ENCODE results near the gene RASA3.
"Not testable (repeated sequence)": the region's sequence is repeated elsewhere in the genome, so short reads cannot be mapped to it uniquely, and the experiment has no call there.

Gene RASA3

DNA sequence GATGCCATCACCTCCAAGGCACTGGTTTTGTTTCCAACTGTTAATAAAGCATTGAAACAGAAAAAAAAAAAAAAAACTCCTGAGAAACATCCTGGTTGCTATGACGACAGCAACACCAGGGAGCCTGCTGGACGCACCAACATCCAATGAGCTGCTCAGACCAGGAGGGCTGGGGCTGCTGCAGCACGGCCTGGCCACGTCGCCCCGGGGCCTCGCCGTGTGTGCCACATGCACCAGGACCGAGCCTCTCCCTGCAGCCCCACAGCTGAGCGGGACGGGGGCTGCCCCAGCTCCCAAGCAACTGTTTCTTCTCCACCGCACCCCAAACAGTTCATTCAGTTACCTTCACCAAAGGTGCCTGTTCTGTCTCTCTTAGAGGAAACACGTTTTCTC lies 54.5 kb downstream of the RASA3 start:
- FAIRE-seq, result no peak

DNA sequence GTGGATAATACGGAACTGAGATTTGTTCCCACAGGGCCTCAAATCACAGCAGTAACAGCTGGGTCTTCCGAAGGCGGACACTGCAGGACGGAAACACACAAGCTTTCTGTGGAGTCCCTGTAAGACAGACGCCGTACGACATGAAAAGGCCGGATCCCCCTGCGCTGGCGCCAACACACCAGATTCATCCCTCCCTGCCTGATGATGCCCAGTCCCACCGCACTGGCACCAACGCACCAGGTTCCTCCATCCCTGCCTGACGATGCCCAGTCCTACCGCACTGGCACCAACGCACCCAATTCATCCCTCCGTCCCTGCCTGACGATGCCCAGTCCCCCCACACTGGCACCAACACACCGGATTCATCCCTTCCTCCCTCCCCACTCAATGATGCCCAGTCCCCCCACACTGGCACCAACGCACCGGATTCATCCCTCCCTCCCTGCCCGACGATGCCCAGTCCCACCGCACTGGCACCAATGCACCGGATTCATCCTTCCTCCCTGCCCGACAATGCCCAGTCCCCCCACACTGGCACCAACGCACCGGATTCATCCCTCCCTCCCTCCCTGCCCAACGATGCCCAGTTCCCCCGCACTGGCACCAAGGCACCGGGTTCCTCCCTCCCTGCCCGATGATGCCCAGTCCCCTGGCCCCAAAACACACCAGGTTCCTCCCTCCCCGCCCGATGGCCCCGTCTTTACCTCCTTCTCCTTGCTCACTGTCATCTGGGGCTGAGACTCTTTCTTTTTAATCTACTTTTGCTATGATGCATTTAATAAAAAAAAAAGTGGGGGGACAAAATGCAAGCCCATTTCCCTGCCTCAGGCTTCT lies 55.1 kb downstream of the RASA3 start:
- FAIRE-seq, result no peak

DNA sequence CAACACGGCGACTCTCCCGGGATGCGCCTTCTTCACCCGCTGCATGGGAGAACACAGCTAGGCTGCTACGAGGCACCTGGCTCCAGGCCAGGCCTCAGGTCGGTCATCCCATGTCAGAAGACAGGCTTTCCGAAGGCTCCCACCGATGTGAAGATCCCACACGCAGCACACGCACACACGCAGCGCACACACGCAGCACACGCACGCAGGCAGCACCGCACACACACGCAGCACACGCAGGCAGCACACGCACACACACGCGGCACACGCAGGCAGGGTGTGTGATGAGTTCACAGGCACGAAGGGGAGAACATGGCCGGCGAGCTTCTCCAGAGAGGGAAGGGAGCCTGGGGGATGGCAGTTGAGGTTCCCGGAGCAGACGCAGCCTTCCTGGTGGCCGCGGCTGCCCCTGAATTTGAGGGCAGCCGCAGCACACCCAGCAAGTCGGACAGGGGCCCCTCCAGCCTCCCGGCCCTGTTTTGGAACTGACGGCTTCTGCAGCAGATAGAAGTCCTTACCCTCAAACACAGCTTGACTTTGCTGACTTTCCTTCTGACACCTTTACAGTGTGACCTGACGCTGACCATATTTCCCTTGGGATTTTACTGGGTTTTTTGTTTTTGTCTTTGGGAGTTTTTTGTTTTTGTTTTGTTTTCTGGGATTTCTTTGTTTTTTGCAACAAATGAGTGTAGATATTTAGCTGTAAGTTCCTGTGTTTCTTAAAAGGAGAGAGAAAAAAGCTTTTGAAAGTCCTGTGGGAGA lies 55.9 kb downstream of the RASA3 start:
- FAIRE-seq, result no peak

DNA sequence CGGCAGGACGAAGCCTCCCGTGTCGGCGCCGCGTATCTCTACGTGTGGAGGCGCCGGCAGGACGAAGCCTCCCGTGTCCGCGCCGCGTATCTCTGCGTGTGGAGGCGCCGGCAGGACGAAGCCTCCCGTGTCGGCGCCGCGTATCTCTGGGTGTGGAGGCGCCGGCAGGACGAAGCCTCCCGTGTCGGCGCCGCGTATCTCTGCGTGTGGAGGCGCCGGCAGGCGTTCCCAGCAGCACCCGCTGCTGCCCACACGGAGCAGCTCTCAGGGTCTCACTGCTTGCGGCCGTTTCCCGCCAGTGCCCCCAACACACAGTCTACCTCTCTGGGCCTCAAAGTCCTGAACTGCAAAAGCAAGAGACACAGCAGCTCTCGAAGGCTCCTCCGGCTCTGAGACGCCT lies 56.6 kb downstream of the RASA3 start:
- FAIRE-seq, result not testable (repeated sequence)

DNA sequence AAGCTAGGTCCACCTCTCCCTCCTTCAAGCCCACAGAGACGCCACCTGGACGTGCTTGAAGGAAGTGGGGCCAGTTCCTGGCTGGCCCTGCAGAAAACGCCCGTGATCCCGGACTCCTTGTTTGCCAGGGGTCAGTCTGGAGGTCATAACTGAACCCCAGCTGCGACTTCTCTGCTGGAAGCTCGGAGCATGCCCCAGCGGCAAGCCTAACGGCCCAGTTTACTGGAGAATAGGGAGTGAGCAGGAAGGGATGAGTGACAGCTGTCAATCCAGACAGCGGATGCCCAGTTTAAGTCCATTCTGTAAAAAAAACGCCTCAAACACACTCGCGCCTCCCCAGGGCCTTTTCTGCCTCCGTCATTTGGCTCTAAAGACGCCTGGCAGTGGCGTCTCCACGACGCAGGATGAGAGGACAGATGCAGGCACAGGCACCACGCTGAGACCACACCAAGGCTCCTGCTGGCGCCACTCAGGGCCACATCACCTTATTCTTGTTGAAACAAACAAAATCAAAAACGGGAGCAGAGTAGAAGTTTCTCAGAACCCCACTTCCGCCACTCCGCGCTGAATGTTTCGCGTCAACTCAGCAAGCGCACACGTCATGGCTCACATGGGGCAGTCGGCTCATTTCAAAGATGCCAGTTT lies 57.6 kb downstream of the RASA3 start:
- no peak for FAIRE-seq

DNA sequence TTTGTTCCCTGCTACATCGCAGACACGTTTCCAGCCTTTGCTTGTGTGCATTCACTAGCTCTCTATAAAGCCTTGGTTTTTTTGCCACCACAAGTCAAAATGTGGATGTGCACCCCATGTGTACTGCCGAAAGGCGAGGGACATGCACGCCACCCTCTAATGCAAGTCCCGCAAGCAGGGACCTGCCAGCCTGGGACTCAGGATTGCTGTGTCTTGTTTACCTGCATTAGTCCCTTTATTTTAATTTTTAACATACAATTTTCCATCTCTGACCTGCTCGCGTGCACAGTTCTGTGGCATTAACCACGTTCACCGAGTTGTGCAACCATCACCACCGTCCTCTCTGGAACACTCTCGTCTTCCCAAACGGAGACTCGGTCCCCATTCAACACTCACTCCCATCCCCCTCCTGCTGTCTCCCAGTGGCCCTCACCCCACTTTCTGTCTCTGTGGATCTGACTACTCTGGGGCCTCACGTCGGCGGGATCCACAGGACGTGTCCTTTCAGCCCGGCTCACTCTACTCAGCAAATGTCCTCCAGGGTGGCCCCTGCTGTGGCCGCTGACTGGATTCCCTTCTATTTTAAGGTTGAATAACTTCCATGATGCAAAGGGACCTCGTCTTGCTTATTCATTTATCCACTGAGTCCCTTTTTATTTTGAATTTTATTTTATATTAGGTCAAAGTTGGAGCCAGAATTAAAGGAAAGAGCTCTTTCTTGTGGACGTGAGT lies 58.4 kb downstream of the RASA3 start:
- no peak for FAIRE-seq

DNA sequence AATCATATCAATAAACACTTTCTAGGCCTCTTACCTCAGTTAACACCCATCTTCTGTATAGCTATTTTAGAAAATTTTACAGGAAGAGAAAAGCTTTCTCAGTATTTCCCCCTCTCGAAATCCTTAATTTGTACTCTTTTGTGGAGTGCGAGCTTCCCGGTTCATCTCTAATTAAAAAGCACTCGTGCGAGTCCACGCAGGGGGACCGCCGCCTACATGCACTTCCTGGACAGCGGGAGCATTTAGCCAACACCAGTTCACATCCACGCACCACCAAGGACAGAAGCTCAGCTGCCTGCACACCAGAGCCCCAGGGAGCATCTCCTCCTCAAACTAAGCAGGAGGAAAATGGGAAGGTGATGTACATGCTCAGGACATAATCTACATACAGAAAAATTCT lies 60.0 kb downstream of the RASA3 start:
- FAIRE-seq, result no peak

DNA sequence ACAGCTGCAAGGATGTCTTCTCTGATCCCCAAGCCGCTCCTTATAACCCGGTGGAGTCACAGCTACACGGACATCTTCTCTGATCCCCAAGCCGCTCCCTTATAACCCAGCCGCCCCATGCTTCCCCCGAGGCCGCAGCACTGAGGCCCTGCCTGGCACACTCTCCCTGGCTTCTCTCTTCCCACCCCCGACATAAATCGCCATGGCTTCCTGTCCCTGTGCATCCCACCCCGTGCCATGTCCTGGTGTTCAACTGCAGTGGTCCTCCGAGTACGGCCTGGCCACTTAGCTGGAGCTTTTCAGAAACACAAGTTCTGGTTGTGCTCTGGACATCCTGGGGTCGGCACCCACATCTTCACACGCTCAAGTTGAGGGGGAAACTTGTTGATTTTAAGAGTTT lies 60.4 kb downstream of the RASA3 start:
- no peak for FAIRE-seq

DNA sequence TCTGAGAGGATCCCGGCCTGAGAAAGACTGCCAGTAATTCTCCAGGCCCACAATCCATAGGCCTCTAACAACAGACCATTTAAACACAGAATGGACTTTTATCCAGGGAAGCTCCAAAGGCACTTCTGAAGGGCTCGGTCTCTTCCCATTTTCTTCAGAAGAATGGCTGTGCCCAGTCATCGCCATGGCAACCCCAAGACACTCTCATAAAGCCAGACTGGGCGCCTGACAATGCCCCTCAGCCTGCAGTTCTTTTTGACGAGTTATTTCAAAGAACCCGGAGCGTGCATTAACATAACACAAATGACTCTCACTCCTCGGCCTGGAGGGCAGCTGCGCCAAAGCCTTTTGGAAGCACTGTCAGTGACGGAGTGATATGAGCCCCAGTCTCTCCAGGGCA lies 61.0 kb downstream of the RASA3 start:
- FAIRE-seq, result no peak

DNA sequence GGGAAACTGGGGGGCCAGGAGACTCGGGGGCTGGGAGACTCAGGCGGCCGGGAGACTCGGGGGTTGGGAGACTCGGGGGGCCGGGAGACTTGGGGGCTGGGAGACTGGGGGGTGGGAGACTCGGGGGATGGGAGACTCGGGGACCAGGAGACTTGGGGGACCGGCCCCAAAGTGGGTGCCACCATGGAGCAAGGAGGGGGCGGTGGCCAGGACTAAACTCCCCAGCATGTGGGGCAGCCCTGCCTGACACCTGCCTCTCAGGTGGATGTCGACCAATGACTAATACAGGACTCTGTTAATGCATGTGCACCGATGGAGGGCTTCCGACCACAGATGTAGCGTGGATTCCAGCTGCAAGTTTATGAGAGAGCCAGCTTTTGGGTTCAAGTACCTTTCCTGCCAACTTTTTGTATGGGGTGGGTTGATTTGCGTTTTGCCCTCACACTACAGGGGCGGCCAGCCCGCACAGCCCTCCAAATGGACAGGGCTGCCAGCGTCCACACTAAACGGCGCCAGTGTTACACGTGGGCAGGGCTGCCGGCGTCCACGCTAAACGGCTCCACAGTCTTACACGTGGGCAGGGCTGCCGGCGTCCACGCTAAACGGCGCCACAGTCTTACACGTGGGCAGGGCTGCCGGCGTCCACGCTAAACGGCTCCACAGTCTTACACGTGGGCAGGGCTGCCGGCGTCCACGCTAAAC lies 62.2 kb downstream of the RASA3 start:
- FAIRE-seq, result no peak

DNA sequence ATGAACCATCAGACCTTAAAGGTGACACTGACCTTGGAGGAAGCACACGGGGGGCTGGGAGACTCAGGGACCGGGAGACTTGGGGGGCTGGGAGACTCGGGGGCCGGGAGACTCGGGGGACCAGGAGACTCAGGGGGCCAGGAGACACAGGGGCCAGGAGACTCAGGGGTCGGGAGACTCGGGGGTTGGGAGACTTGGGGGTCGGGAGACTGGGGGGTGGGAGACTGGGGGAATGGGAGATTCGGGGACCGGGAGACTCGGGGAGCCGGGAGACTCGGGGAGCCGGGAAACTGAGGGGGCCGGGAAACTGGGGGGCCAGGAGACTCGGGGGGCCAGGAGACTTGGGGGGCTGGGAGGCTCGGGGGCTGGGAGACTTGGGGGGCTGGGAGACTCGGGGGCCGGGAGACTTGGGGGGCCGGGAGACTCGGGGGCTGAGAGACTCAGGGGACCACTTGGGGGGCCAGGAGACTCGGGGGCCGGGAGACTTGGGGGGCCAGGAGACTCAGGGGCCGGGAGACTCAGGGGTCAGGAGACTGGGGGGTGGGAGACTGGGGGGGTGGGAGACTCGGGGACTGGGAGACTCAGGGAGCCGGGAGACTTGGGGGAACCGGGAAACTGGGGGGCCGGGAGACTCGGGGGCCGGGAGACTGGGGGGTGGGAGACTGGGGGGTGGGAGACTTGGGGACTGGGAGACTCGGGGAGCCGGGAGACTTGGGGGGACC lies 62.9 kb downstream of the RASA3 start:
- FAIRE-seq, result no peak

DNA sequence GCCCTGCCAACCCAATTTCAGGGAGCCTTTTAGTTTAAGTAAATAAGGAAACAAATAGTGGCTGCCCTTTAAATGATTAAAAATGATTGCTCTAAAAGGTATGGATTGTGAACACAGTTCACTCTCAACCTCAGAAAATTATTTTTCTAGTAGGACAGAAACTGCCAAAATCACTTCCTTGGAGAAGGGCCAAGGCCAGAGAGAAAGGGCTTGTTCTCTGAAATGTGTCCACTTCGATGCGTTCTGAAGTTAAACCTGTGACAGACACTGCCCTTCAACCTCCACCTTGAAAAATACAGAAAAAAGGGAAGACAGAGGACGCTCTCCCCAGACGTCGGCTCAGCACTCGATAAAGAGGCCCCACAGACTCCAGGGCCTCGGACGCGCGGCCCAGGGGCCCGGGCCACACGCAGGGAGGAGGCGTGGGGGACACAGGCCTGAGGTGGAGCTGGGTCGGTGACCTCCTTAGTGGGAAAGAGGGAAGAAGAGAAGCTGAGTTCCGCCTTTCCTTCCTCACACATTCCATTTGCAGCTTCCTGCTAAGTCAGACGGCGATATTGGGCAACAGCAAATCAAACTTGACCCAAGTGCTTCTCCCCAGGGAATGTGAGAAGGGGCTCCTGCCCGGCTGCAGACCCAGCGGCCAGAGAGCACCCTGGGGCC lies 63.6 kb downstream of the RASA3 start:
- no peak for FAIRE-seq

DNA sequence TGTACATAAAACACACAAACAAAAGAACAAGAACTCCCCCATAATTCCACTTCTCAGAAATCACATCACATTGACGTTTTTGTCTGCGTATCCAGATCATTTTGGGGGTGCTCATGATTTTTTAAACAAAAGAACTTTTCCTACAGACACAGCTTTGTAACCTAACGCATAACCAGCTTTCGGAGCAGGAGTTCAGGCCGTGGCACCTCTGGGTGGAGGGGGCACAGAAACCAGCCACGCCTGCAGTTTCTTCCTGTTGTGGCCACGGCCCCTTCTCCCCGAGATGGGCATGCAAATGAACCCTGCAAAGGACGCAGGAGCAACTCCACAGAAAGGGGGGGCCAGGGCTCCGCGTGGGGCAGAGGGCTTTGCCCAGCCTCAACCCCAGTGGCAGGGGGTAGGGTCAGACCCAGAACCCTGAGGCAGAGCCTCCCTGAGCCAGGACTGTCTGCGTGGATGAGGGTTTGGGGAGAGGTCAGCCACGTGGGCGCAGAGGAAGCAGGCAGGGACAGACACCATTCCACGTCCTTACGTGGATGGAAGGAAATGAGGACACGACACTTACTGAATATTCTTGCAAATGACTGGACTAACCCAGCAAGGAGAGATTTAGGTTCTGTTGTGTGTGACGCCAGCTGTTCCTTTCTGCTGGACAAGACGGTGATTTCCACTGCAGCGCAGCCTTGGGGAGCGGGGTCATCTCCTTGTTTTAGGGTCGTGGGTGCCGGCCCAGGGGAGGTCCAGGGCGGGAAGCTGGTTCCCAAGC lies 64.4 kb downstream of the RASA3 start:
- no peak for FAIRE-seq

DNA sequence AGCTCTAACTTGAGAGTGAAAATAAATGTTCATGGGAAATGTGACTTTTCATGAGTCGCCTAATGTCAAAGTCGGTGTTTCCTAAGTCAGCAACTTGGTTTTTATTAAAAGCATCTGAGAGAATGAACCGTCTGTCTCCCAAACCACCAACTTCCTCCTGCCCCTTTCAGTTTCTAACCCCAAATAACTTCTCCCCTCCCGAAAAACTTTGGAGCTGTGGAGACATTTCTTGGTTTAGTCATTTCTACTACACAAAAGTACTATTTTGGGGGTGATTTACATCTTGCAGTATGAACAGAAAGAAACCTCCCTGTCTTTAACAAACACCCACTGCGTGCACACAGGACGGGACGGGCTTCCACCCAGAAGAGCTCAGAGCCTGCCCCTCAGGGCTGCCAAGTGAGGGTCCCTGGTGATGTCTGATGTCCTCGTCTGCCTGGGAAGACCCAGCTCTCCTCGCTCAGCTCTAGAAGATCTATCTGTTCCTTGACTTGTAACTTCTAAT lies 65.0 kb downstream of the RASA3 start:
- FAIRE-seq, result no peak

DNA sequence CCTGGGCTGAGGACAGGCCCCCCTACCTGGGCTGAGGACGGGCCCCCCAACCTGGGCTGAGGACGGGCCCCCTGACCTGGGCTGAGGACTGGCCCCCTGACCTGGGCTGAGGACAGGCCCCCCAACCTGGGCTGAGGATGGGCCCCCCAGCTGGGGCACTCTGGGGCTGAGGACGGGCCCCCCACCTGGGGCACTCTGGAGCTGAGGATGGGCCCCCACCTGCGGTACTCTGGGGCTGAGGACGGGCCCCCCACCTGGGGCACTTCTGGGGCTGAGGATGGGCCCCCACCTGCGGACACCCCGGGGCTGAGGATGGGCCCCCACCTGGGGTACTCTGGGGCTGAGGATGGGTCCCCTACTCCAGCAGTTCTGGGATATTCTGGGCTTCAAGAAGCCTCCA lies 65.5 kb downstream of the RASA3 start:
- no peak for FAIRE-seq

DNA sequence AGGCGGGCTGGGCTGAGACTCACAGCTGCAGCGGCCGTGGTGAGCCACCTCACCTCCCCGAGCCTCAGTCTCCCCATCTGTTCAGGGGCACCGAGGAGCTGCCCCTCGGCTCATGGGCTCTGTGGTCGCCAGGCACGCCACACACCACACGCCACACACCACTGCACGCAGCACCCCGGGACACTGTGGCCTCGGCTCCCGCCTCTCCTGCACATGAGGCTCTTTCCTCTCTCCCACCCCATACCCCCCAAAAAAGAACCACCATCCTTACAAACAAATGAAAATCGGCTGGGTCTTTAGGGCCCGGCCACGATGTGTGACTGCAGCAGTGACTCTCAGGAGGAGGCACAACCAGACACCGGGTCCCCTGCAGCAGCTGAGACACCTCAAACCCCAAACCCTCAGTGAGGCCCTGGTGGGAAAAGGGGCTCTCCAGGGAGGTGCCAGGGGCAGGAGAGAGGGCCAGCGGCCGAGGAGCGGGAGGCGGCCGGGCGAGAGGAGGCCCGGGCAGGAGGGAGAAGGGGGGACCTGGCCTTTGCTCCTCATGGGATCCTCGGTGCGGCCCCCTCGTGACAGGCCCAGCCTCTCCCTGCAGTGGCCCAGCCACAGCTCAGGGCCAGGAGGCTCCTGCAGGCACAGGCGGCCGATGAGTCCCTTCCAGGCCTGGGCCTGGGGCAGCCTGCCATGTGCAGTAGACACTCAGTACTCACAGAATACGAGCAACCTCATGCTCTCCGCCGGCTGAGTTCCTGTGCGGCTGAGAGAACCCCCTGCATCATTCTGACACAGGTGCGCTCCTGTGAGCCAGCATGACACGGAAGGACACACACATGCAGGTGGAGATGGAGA lies 66.3 kb downstream of the RASA3 start:
- no peak for FAIRE-seq

DNA sequence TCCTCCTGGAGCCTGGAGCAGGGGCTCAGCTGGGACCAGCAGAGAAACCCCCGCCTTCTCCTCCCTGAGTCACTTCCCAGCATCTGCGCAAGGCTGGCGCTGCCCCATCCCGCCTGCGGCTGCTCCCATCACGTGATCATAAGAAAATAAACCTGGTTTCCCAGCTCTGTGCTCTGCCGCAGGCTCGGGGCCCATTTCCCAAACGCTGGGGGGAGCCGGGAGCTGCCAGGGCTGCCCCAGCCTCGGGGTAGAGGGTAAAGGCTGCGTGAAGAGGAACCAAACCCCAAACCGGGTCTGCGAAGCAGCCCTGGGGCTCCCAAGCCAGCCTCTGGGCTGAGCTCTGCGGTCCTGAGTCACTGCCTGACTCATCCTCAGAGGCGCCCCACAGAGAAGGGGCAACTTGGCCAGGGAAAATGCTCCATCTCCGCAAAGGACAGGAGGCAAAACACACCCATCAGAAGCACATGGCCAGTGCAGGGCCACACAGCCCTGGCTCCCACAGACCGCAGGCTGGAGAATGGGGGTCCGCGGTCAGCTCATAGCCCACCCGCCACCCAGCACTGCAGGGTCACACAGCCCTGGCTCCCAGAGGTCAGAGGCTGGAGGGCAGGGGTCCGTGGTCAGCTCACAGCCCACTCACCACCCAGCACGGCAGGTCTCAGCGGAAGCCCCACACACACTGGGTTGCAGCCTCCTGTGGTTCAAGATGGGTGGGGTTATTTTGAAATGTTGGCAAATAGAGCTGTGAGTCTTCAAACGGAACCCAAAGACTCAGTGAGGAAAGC lies 67.1 kb downstream of the RASA3 start:
- FAIRE-seq, result no peak

DNA sequence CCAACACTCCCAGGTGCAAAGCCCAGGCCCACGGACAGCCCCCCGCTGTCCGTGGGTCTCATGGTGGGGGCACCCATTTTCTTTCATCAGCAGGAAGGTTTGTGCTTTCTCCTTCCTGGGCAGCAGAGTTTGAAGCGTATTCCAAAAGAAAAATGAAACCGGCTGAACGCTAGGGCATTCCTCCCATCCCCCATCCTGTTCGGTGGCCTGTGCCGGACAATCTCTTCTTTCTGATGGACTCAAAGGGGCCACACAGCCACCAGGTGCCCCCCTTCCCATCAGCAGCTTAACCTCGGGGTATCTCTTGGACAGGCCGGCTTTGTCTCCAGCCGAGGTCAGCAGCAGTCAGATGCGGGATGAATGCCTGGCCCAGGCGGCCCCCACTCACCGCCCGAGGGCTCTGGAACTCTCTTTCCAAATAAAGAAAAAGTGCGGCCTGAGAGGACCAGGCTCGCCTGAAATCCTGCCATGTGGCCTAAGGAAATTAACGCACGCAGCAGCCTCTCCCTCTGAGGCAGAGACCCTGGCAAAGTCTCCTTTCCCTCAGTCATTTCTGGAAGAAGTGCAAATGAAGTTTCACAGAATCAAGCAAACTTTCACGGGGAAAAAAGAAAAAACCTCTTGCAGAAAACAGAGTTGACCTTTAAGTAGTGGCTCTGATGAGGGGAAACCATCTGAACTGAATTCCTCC lies 67.8 kb downstream of the RASA3 start:
- FAIRE-seq, result no peak
